Endothelial cell of umbilical vein (primary cell): ENCODE results near the gene RUFY3.

ENCODE experiments used
- JUN ChIP-seq: IDR thresholded peaks from 2 replicates; pipeline ENCODE4 v1.6.1; 2011; ENCODE audit warnings: borderline replicate concordance, low read depth; ENCODE audit not compliant: insufficient read length, insufficient read depth
- POLR2A ChIP-seq: IDR thresholded peaks from 2 replicates; pipeline ENCODE4 v1.6.1; 2012; ENCODE audit warnings: low read depth, mild to moderate bottlenecking, control low read depth, low read length
- POLR2AphosphoS5 ChIP-seq: IDR thresholded peaks from 2 replicates; pipeline ENCODE4 v1.6.1; 2012; ENCODE audit warnings: low read depth, mild to moderate bottlenecking, control low read depth, low read length, moderate library complexity; ENCODE audit not compliant: insufficient read depth
- TF ChIP-seq, protein P1 (sequence below), 2 donors: IDR thresholded peaks; 1 replicate in 1 of 2; 2 replicates in 1 of 2; pipeline ENCODE4 v1.5.1; 2011; ENCODE audit warnings: low read length in 2 of 2, mild to moderate bottlenecking in 2 of 2, moderate library complexity in 2 of 2, control low read depth in 1 of 2, inconsistent platforms in 1 of 2, low read depth in 1 of 2; ENCODE audit not compliant: insufficient read depth in 1 of 2; ENCODE audit errors: extremely low read depth in 1 of 2

DNA sequence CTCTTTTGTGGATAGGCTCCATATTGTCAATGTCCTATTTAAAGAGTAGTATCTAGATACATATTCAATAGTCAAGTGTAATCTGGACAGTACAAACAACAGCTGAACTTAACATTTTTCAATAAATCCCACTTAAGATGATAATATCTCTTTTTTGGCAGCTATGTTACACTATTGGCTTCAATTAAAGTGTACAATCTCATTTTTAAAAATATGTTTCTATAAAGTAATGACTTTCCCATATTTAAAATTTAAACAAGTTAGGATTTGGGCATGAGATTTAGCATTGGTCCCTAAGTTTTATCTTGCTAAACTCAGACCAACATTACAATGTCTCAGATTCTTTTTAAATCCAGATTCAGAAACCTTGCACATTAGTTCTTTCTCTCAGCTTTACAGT, 47.6 kb upstream of the RUFY3 start:
- TF ChIP-seq, protein P1, sequence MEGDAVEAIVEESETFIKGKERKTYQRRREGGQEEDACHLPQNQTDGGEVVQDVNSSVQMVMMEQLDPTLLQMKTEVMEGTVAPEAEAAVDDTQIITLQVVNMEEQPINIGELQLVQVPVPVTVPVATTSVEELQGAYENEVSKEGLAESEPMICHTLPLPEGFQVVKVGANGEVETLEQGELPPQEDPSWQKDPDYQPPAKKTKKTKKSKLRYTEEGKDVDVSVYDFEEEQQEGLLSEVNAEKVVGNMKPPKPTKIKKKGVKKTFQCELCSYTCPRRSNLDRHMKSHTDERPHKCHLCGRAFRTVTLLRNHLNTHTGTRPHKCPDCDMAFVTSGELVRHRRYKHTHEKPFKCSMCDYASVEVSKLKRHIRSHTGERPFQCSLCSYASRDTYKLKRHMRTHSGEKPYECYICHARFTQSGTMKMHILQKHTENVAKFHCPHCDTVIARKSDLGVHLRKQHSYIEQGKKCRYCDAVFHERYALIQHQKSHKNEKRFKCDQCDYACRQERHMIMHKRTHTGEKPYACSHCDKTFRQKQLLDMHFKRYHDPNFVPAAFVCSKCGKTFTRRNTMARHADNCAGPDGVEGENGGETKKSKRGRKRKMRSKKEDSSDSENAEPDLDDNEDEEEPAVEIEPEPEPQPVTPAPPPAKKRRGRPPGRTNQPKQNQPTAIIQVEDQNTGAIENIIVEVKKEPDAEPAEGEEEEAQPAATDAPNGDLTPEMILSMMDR (IDR thresholded peaks at IDR 0.05; ENCODE audit: extremely low read depth in 1 of 2, insufficient read depth in 1 of 2, low read depth in 1 of 2, low read length in 2 of 2) = no peak
- TF ChIP-seq JUN = no peak
- TF ChIP-seq POLR2AphosphoS5 = no peak
- no peak for TF ChIP-seq POLR2A
